ENCODE measurements around the gene C19orf81.
"Not testable (repeated sequence)": the region's sequence is repeated elsewhere in the genome, so short reads cannot be mapped to it uniquely, and the experiment has no call there.

C19orf81 gene

GRCh38 chr19:50649433-50650391, at the start of gene C19orf81:
Gene C19orf81 (plus strand): TSS chr19:50649445. CDS start chr19:50649445, 0 bp downstream.
- DNase-seq = no peak

DNA sequence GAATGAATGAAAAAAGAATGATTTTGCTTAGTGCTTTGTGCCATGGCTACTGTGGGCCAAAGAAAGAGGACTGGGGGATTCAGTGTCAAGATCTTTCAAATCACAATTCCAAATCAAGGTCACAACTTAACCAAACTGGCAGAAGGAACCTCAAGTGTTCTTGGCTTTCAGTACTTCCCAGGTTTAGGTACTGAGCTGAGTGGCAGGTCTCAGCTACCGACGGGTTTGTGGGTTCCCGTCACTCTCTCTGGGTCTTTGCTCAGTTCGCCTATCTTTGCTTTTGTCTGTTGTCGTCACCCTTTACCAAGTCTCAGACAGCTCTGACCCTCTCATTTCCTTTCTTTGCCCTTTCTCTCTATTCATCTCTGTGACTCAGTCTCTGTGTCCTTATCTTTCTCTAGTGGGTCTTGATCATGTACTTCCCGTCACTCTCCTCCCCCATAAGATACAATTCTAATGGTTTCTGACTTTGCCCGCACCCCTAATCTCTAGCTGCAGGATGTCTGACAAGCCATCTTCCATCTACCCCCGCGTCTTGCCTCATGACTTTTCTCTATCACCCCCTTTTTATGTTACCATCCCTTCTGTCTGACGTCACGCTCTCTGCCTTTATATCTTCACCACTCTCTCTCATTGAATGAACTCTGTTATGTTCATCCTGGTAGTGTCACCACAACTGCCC, 47.7 kb upstream of the C19orf81 start:
- DNase-seq = no peak

GRCh38 chr19:50602089-50602422, 47.2 kb upstream of the C19orf81 start:
- DNase-seq = no peak

DNA sequence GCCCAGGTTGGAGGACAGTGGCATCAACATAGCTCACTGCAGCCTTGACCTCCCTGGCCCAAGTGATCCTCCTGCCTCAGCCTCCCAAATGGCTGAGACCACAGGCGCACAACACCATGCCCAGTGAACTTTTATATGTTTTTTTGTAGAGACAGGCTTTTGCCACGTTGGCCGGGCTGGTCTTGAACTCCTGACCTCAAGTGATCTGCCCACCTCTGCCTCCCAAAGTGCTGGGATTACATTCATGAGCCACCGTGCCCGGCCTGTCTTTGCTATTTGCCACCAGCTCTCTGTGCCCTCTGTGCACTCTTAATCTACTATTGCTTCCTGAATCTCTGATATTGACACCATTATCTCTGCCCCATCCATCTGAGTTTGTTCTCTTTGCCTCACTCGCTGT, 46.7 kb upstream of the C19orf81 start:
- DNase-seq = no peak

GRCh38 chr19:50602935-50603334, 46.3 kb upstream of the C19orf81 start:
- DNase-seq = no peak

DNA sequence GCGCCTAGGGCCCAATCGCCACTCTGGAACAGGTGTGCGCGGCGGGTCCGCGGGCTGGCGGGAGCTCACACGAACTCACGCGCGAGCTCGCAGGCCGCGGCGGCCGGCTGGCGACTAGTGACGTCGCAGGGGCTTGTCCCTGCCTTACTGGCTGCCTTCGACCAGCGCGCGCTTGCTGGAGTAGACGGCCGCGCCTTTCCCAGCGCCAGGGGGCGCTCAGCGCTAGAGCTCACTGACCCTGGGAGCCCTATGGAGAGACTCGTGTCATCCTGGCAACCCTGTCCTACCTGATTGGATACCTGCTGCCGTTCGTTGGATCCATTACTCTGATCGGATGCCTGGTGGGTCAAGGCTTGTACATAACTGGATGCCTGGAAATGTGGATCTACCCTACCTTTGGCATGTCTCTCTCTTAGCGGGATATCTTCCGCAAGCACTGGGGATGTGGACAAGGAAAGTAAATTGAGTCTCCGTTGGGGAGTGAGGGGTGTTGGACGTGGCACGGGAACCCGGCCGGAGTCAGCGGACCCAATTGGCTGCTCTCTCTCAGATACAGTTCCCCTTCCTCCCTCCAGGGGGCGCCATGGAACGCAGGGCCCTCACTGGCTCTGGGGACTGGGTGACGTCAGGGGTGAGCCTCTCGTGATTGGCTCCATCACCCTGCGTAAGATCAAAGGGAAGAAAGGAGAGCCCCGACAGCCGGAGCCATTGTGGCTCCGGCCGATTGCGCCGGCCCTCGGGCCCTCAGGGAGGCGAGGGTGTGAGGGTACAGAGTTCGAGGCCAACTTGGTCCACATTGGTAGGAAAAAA, 44.8 kb upstream of the C19orf81 start:
- not testable (repeated sequence) for DNase-seq

GRCh38 chr19:50606059-50606836, 43.0 kb upstream of the C19orf81 start:
- DNase-seq = not testable (repeated sequence)

DNA sequence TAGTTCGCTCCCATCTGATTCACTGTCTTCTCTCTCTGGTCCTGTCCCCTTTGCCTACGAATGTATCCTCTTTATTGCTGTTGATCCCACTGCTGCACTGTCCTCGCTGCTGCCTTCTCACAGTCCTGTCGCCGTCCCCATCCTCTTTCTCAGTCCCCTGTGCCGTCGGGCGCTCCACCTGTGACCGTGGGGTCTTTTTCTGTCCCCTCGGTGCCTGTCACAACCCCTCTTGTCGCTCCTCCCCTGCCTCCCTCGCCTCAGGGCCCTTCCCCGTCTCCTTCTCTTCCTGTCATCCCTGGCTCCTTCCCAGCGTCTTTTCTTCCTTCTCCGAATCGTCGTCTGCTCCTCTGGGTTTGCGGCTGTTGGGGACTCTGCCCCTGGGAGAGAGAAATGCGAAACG, 41.9 kb upstream of the C19orf81 start:
- DNase-seq = no peak

DNA sequence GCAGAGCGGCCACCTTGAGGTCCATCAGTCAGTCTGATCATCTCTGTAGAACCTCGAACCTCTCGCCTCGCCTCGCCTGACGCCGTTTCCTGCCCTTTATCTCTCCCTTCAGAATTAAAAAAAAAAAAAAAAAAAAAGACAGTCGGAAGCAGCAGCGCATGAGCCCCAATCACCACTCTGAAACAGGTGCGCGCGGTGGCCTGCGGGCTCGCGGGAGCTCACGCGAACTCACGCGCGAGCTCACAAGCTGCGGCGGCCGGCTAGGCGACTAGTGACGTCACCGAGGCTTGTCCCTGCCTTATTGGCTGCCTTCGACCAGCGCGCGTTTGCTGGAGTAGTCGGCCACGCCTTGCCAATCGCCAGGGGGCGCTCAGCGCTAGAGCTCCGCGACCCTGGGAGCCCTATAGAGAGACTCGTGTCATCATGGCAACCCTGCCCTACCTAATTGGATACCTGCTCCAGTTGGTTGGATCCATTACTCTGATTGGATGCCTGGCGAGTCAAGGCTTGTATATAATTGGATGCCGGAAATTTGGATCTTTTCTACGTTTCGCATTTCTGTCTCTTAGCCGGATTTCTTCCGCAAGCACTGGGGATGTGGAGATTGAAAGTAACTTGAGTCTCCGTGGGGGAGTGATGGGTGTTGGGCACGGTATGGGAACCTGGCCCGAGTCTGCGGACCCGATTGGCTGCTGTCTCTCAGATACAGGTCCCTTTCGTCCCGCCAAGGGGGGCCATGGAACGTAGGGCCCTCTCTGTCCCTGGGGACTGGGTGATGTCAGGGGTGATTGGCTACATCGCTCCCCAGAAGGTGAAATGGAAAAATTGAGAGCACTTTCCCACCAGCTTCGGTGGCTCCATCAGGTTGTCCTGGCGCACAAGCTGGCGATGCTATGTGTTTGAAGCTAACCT, 41.1 kb upstream of the C19orf81 start:
- no peak for DNase-seq

DNA sequence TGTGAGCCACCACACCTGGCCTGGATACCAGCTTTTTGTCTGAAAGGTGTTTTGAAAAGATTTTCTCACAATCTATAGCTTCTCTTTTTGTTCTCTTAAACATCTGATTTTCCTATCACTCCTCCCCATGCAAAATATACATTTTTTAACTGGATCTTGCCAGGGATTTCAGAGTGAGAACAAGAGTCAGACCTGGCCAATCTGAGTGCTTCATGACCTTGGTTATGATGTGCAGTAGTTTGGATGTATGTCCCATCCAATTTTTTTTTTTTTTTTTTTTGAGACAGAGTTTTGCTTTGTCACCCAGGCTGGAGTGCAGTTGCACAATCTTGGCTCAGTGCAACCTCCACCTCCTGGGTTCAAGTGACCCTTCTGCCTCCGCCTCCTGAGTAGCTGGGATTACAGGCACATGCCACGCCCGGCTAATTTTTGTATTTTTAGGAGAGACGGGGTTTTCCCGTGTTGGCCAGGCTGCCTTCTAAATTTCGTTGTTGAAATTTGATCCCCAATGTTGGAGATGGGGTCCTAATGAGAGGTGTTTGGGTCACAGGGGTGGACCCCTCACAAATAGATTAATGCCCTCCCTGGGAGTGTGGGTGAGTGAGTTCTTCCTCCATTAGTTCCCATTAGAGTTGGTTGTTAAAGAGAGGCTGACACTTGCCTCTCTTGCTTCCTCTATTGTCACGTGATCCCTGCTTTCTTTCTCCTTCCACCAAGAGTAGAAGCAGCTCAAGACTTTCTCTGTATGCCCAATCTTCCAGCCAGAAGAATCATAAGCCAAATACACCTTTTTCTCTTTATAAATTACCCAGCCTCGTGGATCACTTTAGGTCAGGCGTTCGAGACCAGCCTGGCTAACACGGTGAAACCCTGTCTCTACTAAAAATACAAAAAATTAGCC, 36.5 kb upstream of the C19orf81 start:
- not testable (repeated sequence) for DNase-seq

DNA sequence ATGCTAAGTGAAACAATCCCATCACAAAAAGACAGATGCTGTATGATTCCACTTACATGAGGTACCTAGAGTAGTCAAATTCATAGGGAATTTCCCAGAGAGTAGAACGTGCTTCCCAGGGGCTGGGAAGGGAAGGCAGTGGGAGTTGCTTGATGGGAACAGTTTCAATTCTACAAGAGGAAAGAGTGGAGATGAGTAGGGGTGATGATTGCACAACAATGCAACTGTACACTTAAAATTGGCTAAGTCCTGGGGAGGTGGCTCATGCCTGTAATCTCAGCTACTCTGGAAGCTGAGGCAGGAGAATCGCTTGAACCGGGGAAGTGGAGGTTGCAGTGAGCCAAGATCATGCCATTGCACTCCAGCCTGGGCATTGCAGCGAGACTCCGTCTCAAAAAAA, 30.9 kb upstream of the C19orf81 start:
- not testable (repeated sequence) for DNase-seq

- DNase-seq = not testable (repeated sequence)
These were observed 30.1 kb upstream of the C19orf81 start for GRCh38 chr19:50619184-50619583.

DNA sequence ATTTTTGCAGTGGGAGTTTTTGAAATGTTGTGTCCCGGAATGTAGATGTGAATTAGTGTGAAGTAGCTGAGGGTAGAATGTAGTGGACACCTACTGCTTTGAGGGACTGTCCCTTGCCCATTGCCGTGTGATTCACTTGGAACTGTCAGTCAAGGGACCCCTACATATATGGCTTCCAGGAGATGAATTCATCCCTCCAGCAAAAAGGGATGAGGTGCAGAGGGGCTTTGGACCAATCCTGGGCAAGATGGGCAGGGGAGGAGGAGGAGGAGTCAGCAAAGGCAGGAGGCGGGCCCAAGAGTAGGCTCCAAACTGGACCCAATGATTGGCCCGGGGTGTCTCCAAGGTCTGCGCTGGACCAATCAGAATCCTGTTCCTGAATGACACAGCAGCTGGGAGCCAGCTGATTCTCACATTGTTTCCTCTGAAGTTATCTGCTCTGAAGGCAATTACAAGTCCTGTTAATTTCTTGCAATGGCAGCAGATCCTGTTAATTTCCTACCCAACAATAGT, 28.8 kb upstream of the C19orf81 start:
- DNase-seq = not testable (repeated sequence)

DNA sequence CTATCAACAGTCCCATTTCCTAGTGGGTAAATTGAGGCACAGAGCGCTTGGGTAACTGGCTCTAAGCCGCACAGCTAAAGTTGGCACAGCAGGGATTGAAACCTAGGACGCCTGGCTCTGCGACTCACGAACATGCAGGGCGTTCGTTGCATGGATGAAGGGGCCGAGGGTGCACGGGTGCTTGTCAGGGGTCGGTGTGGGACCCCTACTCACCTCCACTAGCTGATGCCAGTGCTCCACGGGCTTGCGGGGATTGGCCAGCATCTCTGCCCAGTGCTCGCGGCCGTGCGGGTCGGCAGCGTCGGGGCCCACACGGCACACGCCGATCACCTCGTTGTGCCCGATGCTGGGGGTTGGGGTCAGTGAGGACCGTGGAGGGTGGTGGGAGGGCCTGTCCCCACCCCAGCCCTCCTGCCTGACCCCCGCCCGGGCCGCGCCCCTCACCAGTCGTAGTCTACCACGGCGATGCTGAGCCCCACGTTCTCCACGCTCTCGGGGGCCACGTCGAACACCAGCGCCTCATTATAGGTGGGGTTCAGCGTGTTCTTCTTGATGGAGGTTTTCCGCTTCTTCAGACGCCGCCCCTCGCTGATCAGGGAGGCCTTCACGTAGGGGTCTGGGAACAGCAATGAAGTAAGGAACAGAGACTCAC, 24.2 kb upstream of the C19orf81 start:
- DNase-seq = no peak

- no peak for DNase-seq
These were observed 23.2 kb upstream of the C19orf81 start for GRCh38 chr19:50626011-50626410.

GRCh38 chr19:50626795-50627194, 22.4 kb upstream of the C19orf81 start:
- no peak for DNase-seq

DNA sequence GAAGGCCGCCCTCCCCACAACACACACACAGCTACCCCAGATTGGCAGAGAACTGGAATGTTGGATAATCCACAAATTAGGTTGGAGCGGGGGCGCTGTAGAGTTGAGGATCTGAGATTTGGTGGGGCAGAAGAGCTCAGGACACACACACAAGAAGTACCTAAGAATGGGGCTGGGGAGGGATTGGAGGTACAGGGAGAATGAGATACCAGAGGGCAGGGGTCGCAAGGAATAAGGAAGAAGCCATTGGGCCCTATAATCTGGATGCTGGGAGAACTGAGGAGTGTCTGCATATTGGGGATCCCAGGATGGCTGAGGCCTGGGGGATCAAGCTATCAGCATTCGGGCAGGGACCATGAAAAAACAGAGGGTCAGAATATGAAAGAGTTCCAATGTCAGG, 21.1 kb upstream of the C19orf81 start:
- DNase-seq = no peak

DNA sequence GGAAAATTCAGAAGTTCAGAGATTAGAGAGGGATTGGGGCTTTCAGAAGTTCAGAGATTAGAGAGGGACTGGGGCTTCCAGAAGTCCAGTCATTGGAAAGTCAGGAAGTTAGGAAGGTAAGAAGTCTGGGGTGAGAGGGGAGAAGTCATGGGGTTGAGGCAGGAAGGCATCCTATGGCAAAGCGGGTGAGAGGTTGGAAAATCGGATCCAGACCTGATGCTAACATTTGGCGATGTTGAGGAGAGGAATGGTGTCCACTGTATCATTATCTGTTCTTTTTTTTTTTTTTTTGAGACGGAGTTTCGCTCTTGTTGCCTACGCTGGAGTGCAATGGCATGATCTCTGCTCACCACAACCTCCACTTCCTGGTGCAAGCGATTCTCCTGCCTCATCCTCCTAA, 20.7 kb upstream of the C19orf81 start:
- no peak for DNase-seq

GRCh38 chr19:50629194-50629593, 20.1 kb upstream of the C19orf81 start:
- no peak for DNase-seq

Data from T1000 (cell line).